ENCODE measurements around the gene UNK. TPM values are rescaled to one million over a fixed set of nuclear protein-coding genes. Genes with fewer than 3 reads are reported as not detected.

UNK gene
- polyA plus RNA-seq, 2 of the 4 experiments (the other 2 are of a cell fraction): 27.0 to 34.5 TPM

DNA sequence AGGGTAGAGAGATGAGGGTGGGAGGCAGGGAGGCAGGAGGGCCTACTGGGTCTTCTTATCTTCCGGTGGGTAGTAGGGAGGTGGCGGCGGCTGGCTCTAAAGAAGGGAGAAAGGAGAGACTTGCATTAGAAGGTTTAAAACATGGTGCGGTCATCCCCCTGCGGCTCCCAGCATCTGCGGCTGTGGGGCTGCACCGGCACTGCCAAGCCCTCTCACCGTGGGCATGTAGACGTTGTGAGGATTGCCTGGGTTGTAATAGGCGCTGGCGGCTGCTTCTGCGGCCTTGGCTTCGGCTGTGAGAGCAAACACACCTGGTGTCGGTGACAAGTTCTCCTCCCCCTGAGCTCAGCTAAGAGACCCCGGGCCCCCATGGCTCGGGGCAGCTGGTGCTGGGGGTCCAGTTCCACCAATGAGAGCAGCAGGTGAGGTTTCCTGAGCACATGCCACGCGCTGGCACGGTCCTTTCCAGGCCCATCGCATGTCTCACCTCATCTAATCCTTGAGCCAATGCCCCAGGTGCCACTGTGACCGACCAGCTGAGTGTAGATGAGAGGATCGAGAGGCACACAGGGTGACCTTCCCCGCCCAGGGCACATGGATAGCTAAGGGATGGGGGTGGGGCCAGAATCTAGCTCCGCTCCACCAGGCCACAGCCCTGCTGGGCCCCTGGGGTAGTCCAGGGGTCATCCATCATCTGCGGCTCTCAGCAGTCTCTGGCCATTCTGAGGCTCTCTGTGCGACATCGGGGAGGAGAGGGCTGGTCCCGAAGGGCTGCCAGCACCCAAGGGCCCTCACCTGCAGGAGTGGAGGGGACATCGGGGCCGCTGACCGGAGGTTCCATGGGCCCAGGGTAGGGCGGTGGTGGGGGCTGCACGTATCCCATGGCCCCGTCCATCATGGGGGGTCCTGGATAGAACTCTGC is 62.3 kb downstream of the UNK start:
- no peak overlapping the region for H3K4me3 ChIP-seq
- no peak for FAIRE-seq
- TF ChIP-seq HEYL (CRISPR knock-in tag; IDR thresholded peaks at IDR 0.05): no peak
- no peak for TF ChIP-seq FOSL2 (IDR thresholded peaks at IDR 0.05)
- no peak for TF ChIP-seq FOSL2 (CRISPR knock-in tag; IDR thresholded peaks at IDR 0.05)
- CTCF ChIA-PET: interaction anchor here (0.6 to 37.0 kb wide), 27 partner anchors 9 to 339 kb away, joined by 3 to 691 read pairs (median 7); partner anchors contain the start of genes GALK1, MRPL38, SMIM5 and TRIM47
- H3K9me3 ChIP-seq: no peaks in the 10 kb centered on the region
- peak overlapping the region; percentile 60; the same call in 2 of the 3 replicates for H3K4me2 ChIP-seq
- no peak for ATAC-seq
- peaks cover 43% of the 10 kb centered on the region for H3K4me1 ChIP-seq
- POLR2A ChIA-PET: interaction anchor here (1.2 to 4.4 kb wide), 3 partner anchors 8 to 82 kb away, joined by 3 to 23 read pairs (median 4); partner anchors contain the start of genes GALK1 and WBP2
- H3K27ac ChIP-seq: peak overlapping the region in 1 of 2 experiments; percentile 89; a peak in 3 of 6 replicates
- DNase-seq (ENCODE audit: low read depth in 1 of 2, low spot score in 1 of 2): no peak
- 90% methylated on average over 32 of the region's 34 CpGs for WGBS (ENCODE audit: missing lambda C conversion rate)

DNA sequence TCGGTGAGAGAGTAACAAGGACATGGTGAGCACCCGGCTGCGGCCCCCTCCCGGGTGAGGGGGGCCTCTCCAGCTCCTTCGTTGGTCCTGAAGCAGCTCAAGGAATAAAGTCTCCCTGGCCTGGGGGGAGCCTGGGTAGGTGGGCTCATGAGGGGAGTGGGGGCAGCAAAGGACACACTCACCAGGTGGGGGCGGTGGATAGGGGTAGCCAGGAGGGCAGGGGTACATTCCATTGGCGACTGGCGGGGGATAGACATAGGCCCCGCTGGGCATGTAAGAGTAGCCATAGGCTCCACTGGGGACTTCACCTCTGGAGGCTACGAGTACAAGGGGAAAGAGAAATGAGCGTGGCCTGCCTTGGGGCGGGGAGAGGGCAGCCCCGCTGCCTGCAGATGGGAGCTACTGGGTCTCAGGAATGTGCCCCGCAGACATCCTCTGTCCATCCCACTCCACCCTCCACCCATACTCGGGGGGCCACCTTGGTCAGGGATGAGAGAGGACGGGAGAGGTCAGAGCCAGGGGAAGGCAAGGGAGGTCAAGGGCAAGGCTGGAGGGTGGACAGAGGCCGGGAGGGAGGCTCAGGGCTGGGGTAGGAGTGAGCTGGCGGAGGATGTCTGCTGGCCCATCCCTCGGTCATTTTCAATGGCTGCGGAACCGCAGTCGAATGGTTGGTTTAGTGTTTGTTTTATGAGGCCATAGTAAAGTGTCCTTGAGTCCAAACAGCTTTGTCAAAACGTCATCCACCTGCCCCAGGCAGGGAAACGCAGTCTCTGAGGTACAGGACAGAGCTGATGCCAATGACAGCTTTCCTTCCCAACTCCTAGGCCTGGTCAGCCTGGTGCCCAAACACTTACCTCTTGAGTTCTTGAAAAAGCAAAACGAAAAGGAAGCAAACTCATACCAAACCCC is 63.3 kb downstream of the UNK start:
- H3K4me1 ChIP-seq: peaks cover 43% of the 10 kb centered on the region
- ChIA-PET POLR2A (interaction anchor here (1.2 to 4.4 kb wide), 3 partner anchors 7 to 83 kb away, joined by 3 to 23 read pairs (median 4); partner anchors contain the start of genes GALK1 and WBP2), CTCF (interaction anchor here (0.6 to 37.0 kb wide), 31 partner anchors 8 to 637 kb away, joined by 3 to 691 read pairs (median 5); partner anchors contain the start of genes GALK1, MRPL38, SMIM5 and TRIM47)
- no peak for ATAC-seq
- DNase-seq (ENCODE audit: low read depth in 1 of 2, low spot score in 1 of 2): no peak
- 81% methylated on average over 23 of the region's 25 CpGs for WGBS (ENCODE audit: missing lambda C conversion rate)
- H3K4me2 ChIP-seq: no peak overlapping the region
- TF ChIP-seq SREBF2 (IDR thresholded peaks at IDR 0.05) (no peak), KDM1A (IDR thresholded peaks at IDR 0.05; ENCODE audit: low read depth) (no peak), POLR2A (IDR thresholded peaks at IDR 0.05; ENCODE audit: low read length) (no peak), MAFK (IDR thresholded peaks at IDR 0.05; ENCODE audit: partially characterized antibody) (no peak), HDAC2 (IDR thresholded peaks at IDR 0.05) (no peak), CHD4 (IDR thresholded peaks at IDR 0.05; ENCODE audit: borderline replicate concordance) (no peak), MYC (IDR thresholded peaks at IDR 0.05; ENCODE audit: borderline replicate concordance, low read length) (no peak), TFCP2L1 (CRISPR knock-in tag; IDR thresholded peaks at IDR 0.05) (no peak), ZC3H11A (IDR thresholded peaks at IDR 0.05) (no peak), GATA3 (IDR thresholded peaks at IDR 0.05; ENCODE audit: borderline replicate concordance) (no peak), EHMT2 (IDR thresholded peaks at IDR 0.05; ENCODE audit: low read depth) (no peak), JUN (IDR thresholded peaks at IDR 0.05) (no peak), TP53 (CRISPR knock-in tag; IDR thresholded peaks at IDR 0.05) (no peak), EHF (CRISPR knock-in tag; IDR thresholded peaks at IDR 0.05) (no peak), HEYL (CRISPR knock-in tag; IDR thresholded peaks at IDR 0.05) (no peak), MAZ (IDR thresholded peaks at IDR 0.05; ENCODE audit: borderline replicate concordance, low read depth, low read length) (no peak), RARB (CRISPR knock-in tag; IDR thresholded peaks at IDR 0.05) (no peak), FOXS1 (CRISPR knock-in tag; IDR thresholded peaks at IDR 0.05) (no peak)
- TF ChIP-seq, protein P1, sequence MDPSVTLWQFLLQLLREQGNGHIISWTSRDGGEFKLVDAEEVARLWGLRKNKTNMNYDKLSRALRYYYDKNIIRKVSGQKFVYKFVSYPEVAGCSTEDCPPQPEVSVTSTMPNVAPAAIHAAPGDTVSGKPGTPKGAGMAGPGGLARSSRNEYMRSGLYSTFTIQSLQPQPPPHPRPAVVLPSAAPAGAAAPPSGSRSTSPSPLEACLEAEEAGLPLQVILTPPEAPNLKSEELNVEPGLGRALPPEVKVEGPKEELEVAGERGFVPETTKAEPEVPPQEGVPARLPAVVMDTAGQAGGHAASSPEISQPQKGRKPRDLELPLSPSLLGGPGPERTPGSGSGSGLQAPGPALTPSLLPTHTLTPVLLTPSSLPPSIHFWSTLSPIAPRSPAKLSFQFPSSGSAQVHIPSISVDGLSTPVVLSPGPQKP (IDR thresholded peaks at IDR 0.05; ENCODE audit: low read depth, low read length): no peak
- TF ChIP-seq, protein P2, sequence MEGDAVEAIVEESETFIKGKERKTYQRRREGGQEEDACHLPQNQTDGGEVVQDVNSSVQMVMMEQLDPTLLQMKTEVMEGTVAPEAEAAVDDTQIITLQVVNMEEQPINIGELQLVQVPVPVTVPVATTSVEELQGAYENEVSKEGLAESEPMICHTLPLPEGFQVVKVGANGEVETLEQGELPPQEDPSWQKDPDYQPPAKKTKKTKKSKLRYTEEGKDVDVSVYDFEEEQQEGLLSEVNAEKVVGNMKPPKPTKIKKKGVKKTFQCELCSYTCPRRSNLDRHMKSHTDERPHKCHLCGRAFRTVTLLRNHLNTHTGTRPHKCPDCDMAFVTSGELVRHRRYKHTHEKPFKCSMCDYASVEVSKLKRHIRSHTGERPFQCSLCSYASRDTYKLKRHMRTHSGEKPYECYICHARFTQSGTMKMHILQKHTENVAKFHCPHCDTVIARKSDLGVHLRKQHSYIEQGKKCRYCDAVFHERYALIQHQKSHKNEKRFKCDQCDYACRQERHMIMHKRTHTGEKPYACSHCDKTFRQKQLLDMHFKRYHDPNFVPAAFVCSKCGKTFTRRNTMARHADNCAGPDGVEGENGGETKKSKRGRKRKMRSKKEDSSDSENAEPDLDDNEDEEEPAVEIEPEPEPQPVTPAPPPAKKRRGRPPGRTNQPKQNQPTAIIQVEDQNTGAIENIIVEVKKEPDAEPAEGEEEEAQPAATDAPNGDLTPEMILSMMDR (IDR thresholded peaks at IDR 0.05): no peak
- H3K9me3 ChIP-seq: no peaks in the 10 kb centered on the region
- no peak overlapping the region for H3K27ac ChIP-seq
- no peak overlapping the region for H3K4me3 ChIP-seq
- FAIRE-seq: no peak
